ENCODE measurements around the gene UBL3. TPM values are rescaled to one million over a fixed set of nuclear protein-coding genes. Genes with fewer than 3 reads are reported as not detected.

UBL3 gene
- total RNA-seq, 1 experiment from 2014 or later = 10.7 TPM

DNA sequence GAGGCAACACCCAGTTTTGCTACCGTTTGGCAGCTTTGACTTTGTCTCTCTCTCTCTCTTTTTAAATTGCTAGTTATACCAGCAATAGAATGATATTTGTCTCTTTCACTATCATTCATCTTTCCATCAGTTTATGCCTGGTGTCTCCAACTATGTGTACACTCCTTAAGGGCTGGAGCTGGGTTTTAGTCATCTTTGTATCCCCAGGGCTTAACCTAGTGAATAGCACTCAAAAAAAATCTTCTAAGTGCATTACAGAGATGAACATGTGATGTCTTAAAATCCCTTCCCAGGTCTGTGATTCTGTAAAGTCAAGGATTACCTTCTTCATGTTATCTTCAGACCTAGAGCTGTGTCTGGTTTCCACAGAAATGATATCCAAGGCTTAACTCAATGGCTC is 7.8 kb upstream of the UBL3 start (continued):
- TF ChIP-seq, protein P1, sequence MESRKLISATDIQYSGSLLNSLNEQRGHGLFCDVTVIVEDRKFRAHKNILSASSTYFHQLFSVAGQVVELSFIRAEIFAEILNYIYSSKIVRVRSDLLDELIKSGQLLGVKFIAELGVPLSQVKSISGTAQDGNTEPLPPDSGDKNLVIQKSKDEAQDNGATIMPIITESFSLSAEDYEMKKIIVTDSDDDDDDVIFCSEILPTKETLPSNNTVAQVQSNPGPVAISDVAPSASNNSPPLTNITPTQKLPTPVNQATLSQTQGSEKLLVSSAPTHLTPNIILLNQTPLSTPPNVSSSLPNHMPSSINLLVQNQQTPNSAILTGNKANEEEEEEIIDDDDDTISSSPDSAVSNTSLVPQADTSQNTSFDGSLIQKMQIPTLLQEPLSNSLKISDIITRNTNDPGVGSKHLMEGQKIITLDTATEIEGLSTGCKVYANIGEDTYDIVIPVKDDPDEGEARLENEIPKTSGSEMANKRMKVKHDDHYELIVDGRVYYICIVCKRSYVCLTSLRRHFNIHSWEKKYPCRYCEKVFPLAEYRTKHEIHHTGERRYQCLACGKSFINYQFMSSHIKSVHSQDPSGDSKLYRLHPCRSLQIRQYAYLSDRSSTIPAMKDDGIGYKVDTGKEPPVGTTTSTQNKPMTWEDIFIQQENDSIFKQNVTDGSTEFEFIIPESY (IDR thresholded peaks at IDR 0.05; ENCODE audit: extremely low read depth, insufficient replicate concordance, low read length) = no peak

DNA sequence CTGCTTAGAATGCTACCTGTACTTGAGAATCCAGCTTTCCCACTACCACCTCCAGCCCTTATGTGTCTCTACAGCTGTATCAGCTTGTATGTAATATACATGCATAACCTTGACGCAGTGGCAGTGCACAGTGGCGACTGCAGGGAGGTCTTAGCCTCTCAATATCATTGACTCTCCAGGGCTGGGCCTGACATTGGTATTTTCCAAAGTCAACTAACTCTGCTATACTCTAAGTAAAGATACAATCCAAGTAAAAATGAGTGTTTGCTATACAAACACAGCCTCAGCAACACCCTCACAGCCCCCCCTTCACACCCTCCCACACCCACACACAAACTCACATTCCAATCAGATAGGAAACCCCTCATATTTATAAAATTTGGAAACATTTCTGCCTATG is 6.7 kb upstream of the UBL3 start:
- H3K9me3 ChIP-seq (ENCODE audit: control insufficient read depth in 1 of 2, insufficient read depth in 1 of 2, low read depth in 1 of 2, low read length in 2 of 2) = no peaks in the 10 kb centered on the region
- H4K20me1 ChIP-seq (ENCODE audit: insufficient read depth) = no peaks in the 10 kb centered on the region
- TF ChIP-seq ZNF274 (IDR thresholded peaks at IDR 0.05; ENCODE audit: low read depth, low read length) (no peak), POLR2AphosphoS5 (IDR thresholded peaks at IDR 0.05; ENCODE audit: low read depth, low read length) (no peak), EZH2phosphoT487 (IDR thresholded peaks at IDR 0.05; ENCODE audit: borderline replicate concordance) (no peak), EZH2 (IDR thresholded peaks at IDR 0.05) (no peak), TCF7L2 (IDR thresholded peaks at IDR 0.05; ENCODE audit: borderline replicate concordance, extremely low read depth, insufficient read depth, insufficient read length) (no peak), FOSL1 (IDR thresholded peaks at IDR 0.05; ENCODE audit: low read depth) (no peak), EGR1 (IDR thresholded peaks at IDR 0.05; ENCODE audit: low read depth) (no peak), SIN3A (IDR thresholded peaks at IDR 0.05; ENCODE audit: low read depth) (no peak), CEBPB (IDR thresholded peaks at IDR 0.05; ENCODE audit: low read depth) (no peak), SP1 (IDR thresholded peaks at IDR 0.05; ENCODE audit: low read depth) (no peak)
- TF ChIP-seq, protein P1 (IDR thresholded peaks at IDR 0.05; ENCODE audit: extremely low read depth, insufficient replicate concordance, low read length) = no peak
- TF ChIP-seq, protein P2, sequence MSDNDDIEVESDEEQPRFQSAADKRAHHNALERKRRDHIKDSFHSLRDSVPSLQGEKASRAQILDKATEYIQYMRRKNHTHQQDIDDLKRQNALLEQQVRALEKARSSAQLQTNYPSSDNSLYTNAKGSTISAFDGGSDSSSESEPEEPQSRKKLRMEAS (IDR thresholded peaks at IDR 0.05) = no peak
- H3K36me3 ChIP-seq (ENCODE audit: control insufficient read depth in 1 of 2, insufficient read depth in 2 of 2, low read length in 2 of 2) = no peaks in the 10 kb centered on the region
- DNase-seq (ENCODE audit: low read depth, low spot score) (no peak), ATAC-seq (no peak)
- no peak overlapping the region for H3K27ac ChIP-seq (ENCODE audit: low read depth, low read length)
- no peak overlapping the region for H3K4me3 ChIP-seq (replicated peaks in 1 of 2; ENCODE audit: low read depth in 1 of 2, low read length in 2 of 2)
- POLR2A ChIA-PET = no interaction called here
- CTCF ChIA-PET = interaction anchor here (1.2 kb wide), 1 partner anchor 12 kb away, joined by 3 read pairs; no protein-coding TSS in a partner anchor
- H3K4me1 ChIP-seq (ENCODE audit: control insufficient read depth in 1 of 2, insufficient read depth in 2 of 2, low read length in 2 of 2) = no peaks in the 10 kb centered on the region
- H3K27me3 ChIP-seq (ENCODE audit: insufficient read depth, low read length) = no peaks in the 10 kb centered on the region
- no peak overlapping the region for H2AFZ ChIP-seq (ENCODE audit: low read depth, low read length, poor library complexity, severe bottlenecking)
- intact Hi-C loops (cut with micrococcal nuclease) = no loop called here
- no peak overlapping the region for H3K9ac ChIP-seq (ENCODE audit: low read length)
- H3K9me2 ChIP-seq (ENCODE audit: insufficient read depth) = no peaks in the 10 kb centered on the region
- no peaks in the 10 kb centered on the region for H3K79me2 ChIP-seq (ENCODE audit: insufficient read depth, low read length)
- RAD21 ChIA-PET (ENCODE audit: low non-redundant PET in 1 of 2, low total read pairs in 2 of 2, uncharacterized antibody in 2 of 2, unreplicated experiment in 2 of 2) = no interaction called here
- no peak overlapping the region for H3K4me2 ChIP-seq (ENCODE audit: low read length)
- BruUV-seq (replicated peaks) = no TSS peak
